Activated T-helper 17 cell treated with anti-CD3 and anti-CD28 coated beads, Interleukin-2, amount 50 U/mL, for 72 hours (primary cell): ENCODE data around the gene CACNA1I. TPM values are rescaled to one million over a fixed set of nuclear protein-coding genes. Genes with fewer than 3 reads are reported as not detected.

ENCODE experiments used
- ATAC-seq: fragments of 150-1000 bp; cut with Tn5 transposase; replicated peaks from 2 replicates; pipeline ENCODE4 v1.10.0; 2021; ENCODE audit warnings: mild to moderate bottlenecking, moderate library complexity
- H3K27ac Mint-ChIP-seq: one replicate; pipeline ENCODE4 v1.8.0; 2022; ENCODE audit warnings: mixed read lengths
- H3K27me3 Mint-ChIP-seq: one replicate; pipeline ENCODE4 v1.8.0; 2022; ENCODE audit warnings: mixed read lengths
- H3K36me3 Mint-ChIP-seq: one replicate; pipeline ENCODE4 v1.8.0; 2022; ENCODE audit warnings: low read depth, mild to moderate bottlenecking, mixed read lengths
- H3K4me1 Mint-ChIP-seq: one replicate; pipeline ENCODE4 v1.8.0; 2022; ENCODE audit warnings: mixed read lengths
- H3K4me3 Mint-ChIP-seq: one replicate; pipeline ENCODE4 v1.8.0; 2022; ENCODE audit warnings: mild to moderate bottlenecking, mixed read lengths
- H3K9me3 Mint-ChIP-seq: one replicate; pipeline ENCODE4 v1.8.0; 2022; ENCODE audit warnings: mixed read lengths
- total RNA-seq, 2 donors: library from RNA; stranded (reverse); gene quantifications; one replicate each; pipeline ENCODE4 v1.2.3, GENCODE V29; 2022

The CACNA1I gene
- total RNA-seq, 2 donors from 2014 or later = 0.84 to 5.3 TPM

GRCh38 chr22:39554151-39554550, 16.4 kb upstream of the CACNA1I start:
- peaks cover 29% of the 10 kb centered on the region for H3K27me3 Mint-ChIP-seq
- H3K4me3 Mint-ChIP-seq = no peak overlapping the region
- ATAC-seq = no peak
- no peaks in the 10 kb centered on the region for H3K36me3 Mint-ChIP-seq
- H3K9me3 Mint-ChIP-seq = no peaks in the 10 kb centered on the region
- H3K27ac Mint-ChIP-seq = no peak overlapping the region
- H3K4me1 Mint-ChIP-seq = peaks cover 3% of the 10 kb centered on the region

- H3K36me3 Mint-ChIP-seq = no peaks in the 10 kb centered on the region
- no peak overlapping the region for H3K27ac Mint-ChIP-seq
- H3K9me3 Mint-ChIP-seq = no peaks in the 10 kb centered on the region
- peaks cover 3% of the 10 kb centered on the region for H3K4me1 Mint-ChIP-seq
- peak; percentile 44 for ATAC-seq
- peak overlapping the region; percentile 58 for H3K4me3 Mint-ChIP-seq
- H3K27me3 Mint-ChIP-seq = peaks cover 18% of the 10 kb centered on the region
These were observed 13.3 kb upstream of the CACNA1I start for GRCh38 chr22:39556970-39557841.

- Mint-ChIP-seq H3K4me1 (peaks cover 3% of the 10 kb centered on the region), H3K27ac (no peak overlapping the region), H3K27me3 (peaks cover 12% of the 10 kb centered on the region)
These were observed 12.3 kb upstream of the CACNA1I start for GRCh38 chr22:39558254-39558727.

GRCh38 chr22:39558950-39559349, 11.6 kb upstream of the CACNA1I start:
- Mint-ChIP-seq H3K36me3 (no peaks in the 10 kb centered on the region), H3K4me3 (no peak overlapping the region), H3K27ac (no peak overlapping the region), H3K4me1 (peaks cover 3% of the 10 kb centered on the region), H3K27me3 (peaks cover 12% of the 10 kb centered on the region), H3K9me3 (no peaks in the 10 kb centered on the region)
- ATAC-seq = no peak

More at GRCh38 chr22:39558254-39558727, 12.3 kb upstream of the CACNA1I start:
- no peaks in the 10 kb centered on the region for H3K36me3 Mint-ChIP-seq
- peak overlapping the region; percentile 33 for H3K4me3 Mint-ChIP-seq
- ATAC-seq = no peak
- H3K9me3 Mint-ChIP-seq = no peaks in the 10 kb centered on the region

- Mint-ChIP-seq H3K9me3 (no peaks in the 10 kb centered on the region), H3K27me3 (peaks cover 12% of the 10 kb centered on the region), H3K4me3 (no peak overlapping the region), H3K36me3 (no peaks in the 10 kb centered on the region), H3K27ac (no peak overlapping the region), H3K4me1 (peaks cover 3% of the 10 kb centered on the region)
- ATAC-seq = no peak
These were observed 11.0 kb upstream of the CACNA1I start for GRCh38 chr22:39559456-39560105.

- no peak overlapping the region for H3K4me3 Mint-ChIP-seq
- no peak for ATAC-seq
- peaks cover 3% of the 10 kb centered on the region for H3K4me1 Mint-ChIP-seq
- H3K36me3 Mint-ChIP-seq = no peaks in the 10 kb centered on the region
- H3K27me3 Mint-ChIP-seq = peaks cover 12% of the 10 kb centered on the region
- no peaks in the 10 kb centered on the region for H3K9me3 Mint-ChIP-seq
- H3K27ac Mint-ChIP-seq = no peak overlapping the region
These were observed 10.4 kb upstream of the CACNA1I start for GRCh38 chr22:39560127-39560526.

GRCh38 chr22:39562839-39563489, 7.6 kb upstream of the CACNA1I start:
- Mint-ChIP-seq H3K27ac (no peak overlapping the region), H3K4me3 (no peak overlapping the region), H3K36me3 (no peaks in the 10 kb centered on the region), H3K9me3 (peaks cover 4% of the 10 kb centered on the region), H3K27me3 (no peaks in the 10 kb centered on the region), H3K4me1 (peaks cover 9% of the 10 kb centered on the region)
- no peak for ATAC-seq

GRCh38 chr22:39563571-39564428, 6.8 kb upstream of the CACNA1I start:
- Mint-ChIP-seq H3K4me1 (peaks cover 11% of the 10 kb centered on the region), H3K36me3 (no peaks in the 10 kb centered on the region), H3K27me3 (no peaks in the 10 kb centered on the region), H3K4me3 (no peak overlapping the region), H3K27ac (no peak overlapping the region), H3K9me3 (peaks cover 4% of the 10 kb centered on the region)
- ATAC-seq = no peak

GRCh38 chr22:39565414-39565944, 5.1 kb upstream of the CACNA1I start:
- peaks cover 11% of the 10 kb centered on the region for H3K4me1 Mint-ChIP-seq
- ATAC-seq = no peak
- H3K9me3 Mint-ChIP-seq = peaks cover 4% of the 10 kb centered on the region
- H3K4me3 Mint-ChIP-seq = no peak overlapping the region
- no peaks in the 10 kb centered on the region for H3K36me3 Mint-ChIP-seq
- no peaks in the 10 kb centered on the region for H3K27me3 Mint-ChIP-seq
- H3K27ac Mint-ChIP-seq = no peak overlapping the region

- Mint-ChIP-seq H3K9me3 (peaks cover 4% of the 10 kb centered on the region), H3K4me1 (peaks cover 16% of the 10 kb centered on the region), H3K27ac (peak overlapping the region; percentile 48), H3K36me3 (no peaks in the 10 kb centered on the region), H3K4me3 (peak overlapping the region; percentile 28), H3K27me3 (no peaks in the 10 kb centered on the region)
- ATAC-seq = peak; percentile 85
These were observed 3.2 kb upstream of the CACNA1I start for GRCh38 chr22:39567135-39567946.

GRCh38 chr22:39568278-39568981, 2.1 kb upstream of the CACNA1I start:
- Mint-ChIP-seq H3K4me3 (peak overlapping the region; percentile 28), H3K4me1 (peaks cover 16% of the 10 kb centered on the region), H3K9me3 (peaks cover 4% of the 10 kb centered on the region), H3K36me3 (no peaks in the 10 kb centered on the region), H3K27me3 (no peaks in the 10 kb centered on the region), H3K27ac (peak overlapping the region; percentile 48)
- ATAC-seq = no peak

- Mint-ChIP-seq H3K27me3 (no peaks in the 10 kb centered on the region), H3K36me3 (no peaks in the 10 kb centered on the region), H3K4me3 (no peak overlapping the region), H3K27ac (no peak overlapping the region), H3K4me1 (peaks cover 16% of the 10 kb centered on the region), H3K9me3 (peaks cover 4% of the 10 kb centered on the region)
- no peak for ATAC-seq
These were observed 1.5 kb upstream of the CACNA1I start for GRCh38 chr22:39569066-39569465.
